ENCODE results near the gene GRHL1.

DNA sequence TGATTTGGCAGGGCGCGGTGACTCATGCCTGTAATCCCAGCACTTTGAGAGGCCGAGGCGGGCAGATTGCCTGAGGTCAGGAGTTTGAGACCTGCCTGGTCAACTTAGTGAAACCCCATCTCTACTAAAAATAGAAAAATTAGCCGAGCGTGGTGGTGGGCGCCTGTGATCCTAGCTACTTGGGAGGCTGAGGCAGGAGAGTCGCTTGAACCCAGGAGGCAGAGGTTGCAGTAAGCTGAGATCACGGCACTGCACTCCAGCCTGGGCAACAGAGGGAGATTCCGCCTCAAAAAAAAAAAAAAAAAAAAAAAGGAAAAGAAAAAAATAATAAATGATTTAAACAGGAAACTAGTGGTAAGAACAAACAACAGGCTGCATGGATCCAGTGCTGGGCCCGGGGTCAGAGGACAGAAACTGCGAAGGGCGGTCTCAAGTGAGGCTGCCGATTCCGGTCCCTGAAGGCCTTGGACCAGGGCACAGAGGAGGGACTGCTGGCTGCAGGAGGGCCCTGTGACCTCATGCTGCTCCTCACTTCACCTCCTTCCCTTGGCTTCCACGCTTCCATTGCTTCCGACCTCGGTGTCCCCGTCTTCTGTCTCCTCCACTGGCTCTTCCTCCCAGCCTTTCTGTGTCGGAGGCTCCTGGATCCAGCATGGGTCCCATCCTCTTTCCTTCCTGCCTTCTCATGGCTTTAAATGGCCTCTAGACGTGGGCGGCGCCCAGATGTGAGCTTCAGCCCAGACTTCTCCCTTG is 2.1 kb upstream of the GRHL1 start:
- TF ChIP-seq, protein P1, sequence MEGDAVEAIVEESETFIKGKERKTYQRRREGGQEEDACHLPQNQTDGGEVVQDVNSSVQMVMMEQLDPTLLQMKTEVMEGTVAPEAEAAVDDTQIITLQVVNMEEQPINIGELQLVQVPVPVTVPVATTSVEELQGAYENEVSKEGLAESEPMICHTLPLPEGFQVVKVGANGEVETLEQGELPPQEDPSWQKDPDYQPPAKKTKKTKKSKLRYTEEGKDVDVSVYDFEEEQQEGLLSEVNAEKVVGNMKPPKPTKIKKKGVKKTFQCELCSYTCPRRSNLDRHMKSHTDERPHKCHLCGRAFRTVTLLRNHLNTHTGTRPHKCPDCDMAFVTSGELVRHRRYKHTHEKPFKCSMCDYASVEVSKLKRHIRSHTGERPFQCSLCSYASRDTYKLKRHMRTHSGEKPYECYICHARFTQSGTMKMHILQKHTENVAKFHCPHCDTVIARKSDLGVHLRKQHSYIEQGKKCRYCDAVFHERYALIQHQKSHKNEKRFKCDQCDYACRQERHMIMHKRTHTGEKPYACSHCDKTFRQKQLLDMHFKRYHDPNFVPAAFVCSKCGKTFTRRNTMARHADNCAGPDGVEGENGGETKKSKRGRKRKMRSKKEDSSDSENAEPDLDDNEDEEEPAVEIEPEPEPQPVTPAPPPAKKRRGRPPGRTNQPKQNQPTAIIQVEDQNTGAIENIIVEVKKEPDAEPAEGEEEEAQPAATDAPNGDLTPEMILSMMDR (conservative IDR thresholded peaks at IDR 0.05; ENCODE audit: low read depth in 2 of 2), result no peak
- TF ChIP-seq, protein P2, sequence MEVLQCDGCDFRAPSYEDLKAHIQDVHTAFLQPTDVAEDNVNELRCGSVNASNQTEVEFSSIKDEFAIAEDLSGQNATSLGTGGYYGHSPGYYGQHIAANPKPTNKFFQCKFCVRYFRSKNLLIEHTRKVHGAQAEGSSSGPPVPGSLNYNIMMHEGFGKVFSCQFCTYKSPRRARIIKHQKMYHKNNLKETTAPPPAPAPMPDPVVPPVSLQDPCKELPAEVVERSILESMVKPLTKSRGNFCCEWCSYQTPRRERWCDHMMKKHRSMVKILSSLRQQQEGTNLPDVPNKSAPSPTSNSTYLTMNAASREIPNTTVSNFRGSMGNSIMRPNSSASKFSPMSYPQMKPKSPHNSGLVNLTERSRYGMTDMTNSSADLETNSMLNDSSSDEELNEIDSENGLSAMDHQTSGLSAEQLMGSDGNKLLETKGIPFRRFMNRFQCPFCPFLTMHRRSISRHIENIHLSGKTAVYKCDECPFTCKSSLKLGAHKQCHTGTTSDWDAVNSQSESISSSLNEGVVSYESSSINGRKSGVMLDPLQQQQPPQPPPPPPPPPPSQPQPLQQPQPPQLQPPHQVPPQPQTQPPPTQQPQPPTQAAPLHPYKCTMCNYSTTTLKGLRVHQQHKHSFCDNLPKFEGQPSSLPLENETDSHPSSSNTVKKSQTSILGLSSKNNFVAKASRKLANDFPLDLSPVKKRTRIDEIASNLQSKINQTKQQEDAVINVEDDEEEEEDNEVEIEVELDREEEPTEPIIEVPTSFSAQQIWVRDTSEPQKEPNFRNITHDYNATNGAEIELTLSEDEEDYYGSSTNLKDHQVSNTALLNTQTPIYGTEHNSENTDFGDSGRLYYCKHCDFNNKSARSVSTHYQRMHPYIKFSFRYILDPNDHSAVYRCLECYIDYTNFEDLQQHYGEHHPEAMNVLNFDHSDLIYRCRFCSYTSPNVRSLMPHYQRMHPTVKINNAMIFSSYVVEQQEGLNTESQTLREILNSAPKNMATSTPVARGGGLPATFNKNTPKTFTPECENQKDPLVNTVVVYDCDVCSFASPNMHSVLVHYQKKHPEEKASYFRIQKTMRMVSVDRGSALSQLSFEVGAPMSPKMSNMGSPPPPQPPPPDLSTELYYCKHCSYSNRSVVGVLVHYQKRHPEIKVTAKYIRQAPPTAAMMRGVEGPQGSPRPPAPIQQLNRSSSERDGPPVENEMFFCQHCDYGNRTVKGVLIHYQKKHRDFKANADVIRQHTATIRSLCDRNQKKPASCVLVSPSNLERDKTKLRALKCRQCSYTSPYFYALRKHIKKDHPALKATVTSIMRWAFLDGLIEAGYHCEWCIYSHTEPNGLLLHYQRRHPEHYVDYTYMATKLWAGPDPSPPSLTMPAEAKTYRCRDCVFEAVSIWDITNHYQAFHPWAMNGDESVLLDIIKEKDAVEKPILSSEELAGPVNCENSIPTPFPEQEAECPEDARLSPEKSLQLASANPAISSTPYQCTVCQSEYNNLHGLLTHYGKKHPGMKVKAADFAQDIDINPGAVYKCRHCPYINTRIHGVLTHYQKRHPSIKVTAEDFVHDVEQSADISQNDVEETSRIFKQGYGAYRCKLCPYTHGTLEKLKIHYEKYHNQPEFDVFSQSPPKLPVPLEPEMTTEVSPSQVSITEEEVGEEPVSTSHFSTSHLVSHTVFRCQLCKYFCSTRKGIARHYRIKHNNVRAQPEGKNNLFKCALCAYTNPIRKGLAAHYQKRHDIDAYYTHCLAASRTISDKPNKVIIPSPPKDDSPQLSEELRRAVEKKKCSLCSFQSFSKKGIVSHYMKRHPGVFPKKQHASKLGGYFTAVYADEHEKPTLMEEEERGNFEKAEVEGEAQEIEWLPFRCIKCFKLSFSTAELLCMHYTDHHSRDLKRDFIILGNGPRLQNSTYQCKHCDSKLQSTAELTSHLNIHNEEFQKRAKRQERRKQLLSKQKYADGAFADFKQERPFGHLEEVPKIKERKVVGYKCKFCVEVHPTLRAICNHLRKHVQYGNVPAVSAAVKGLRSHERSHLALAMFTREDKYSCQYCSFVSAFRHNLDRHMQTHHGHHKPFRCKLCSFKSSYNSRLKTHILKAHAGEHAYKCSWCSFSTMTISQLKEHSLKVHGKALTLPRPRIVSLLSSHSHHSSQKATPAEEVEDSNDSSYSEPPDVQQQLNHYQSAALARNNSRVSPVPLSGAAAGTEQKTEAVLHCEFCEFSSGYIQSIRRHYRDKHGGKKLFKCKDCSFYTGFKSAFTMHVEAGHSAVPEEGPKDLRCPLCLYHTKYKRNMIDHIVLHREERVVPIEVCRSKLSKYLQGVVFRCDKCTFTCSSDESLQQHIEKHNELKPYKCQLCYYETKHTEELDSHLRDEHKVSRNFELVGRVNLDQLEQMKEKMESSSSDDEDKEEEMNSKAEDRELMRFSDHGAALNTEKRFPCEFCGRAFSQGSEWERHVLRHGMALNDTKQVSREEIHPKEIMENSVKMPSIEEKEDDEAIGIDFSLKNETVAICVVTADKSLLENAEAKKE (CRISPR knock-in tag; IDR thresholded peaks at IDR 0.05), result no peak
- TF ChIP-seq EZH2phosphoT487 (IDR thresholded peaks at IDR 0.05; ENCODE audit: unreplicated experiment), result no peak
